HCT116 (cell line): ENCODE results near the gene ADAM23. TPM values are rescaled to one million over a fixed set of nuclear protein-coding genes. Genes with fewer than 3 reads are reported as not detected.

ENCODE experiments used
- ATAC-seq: fragments of 200-7000 bp; cut with Tn5 transposase; 2 replicates; pipeline ENCODE4 v1.9.1; 2020; ENCODE audit warnings: mild to moderate bottlenecking, moderate library complexity
- BruUV-seq: library from RNA; stranded (reverse); fragments of 400-500 nt; replicated peaks from 2 replicates; lab custom pipeline; 2021; lab: Mats Ljungman, UMichigan
- CTCF ChIA-PET: fragments of 300-600 bp; sonication (Branson Sonifier 250); formaldehyde crosslinking; loops from one replicate; lab custom pipeline; 2021; ENCODE audit warnings: antibody characterized with exemption; lab: Charles Lee
- POLR2A ChIA-PET: fragments of 300-600, 350-600 bp; sonication (Branson Sonifier 250); formaldehyde crosslinking; loops from one replicate; lab custom pipeline; 2021; ENCODE audit warnings: antibody characterized with exemption; lab: Charles Lee
- RAD21 ChIA-PET, 2 experiments: fragments of 300-600 bp; sonication (Branson Sonifier 250); formaldehyde crosslinking; loops; one replicate each; lab custom pipeline; 2023; ENCODE audit warnings: low total read pairs in 2 of 2; ENCODE audit not compliant: uncharacterized antibody in 2 of 2, unreplicated experiment in 2 of 2, low non-redundant PET in 1 of 2; lab: Charles Lee
- DNase-seq: peaks from one replicate; pipeline ENCODE4 v3.0.0-alpha.2; 2010; ENCODE audit warnings: low read depth, low spot score
- H2AFZ ChIP-seq: fragments of 200-600 bp; shearing (Covaris generic), sonication (generic); 2 replicates; pipeline ENCODE4 v1.6.1; 2017; ENCODE audit warnings: low read depth, mixed run types, mixed read lengths, antibody characterized with exemption, low read length; ENCODE audit not compliant: poor library complexity, severe bottlenecking
- H3K27ac ChIP-seq: 2 replicates; pipeline ENCODE4 v1.5.1; 2012; ENCODE audit warnings: low read depth, low read length
- H3K27me3 ChIP-seq: fragments of 200-600 bp; sonication (generic); 2 replicates; pipeline ENCODE4 v1.6.1; 2016; ENCODE audit warnings: mixed run types, low read length, mixed read lengths; ENCODE audit not compliant: insufficient read depth
- H3K36me3 ChIP-seq, 2 experiments: fragments of 200-500 bp in 1 of 2; fragments of 200-600 bp in 1 of 2; sonication (Bioruptor generic) in 1 of 2; sonication (generic) in 1 of 2; 2 replicates each; pipeline versions ENCODE4 v1.5.1 to v1.6.1; 2014 to 2016; ENCODE audit warnings: low read length in 2 of 2, inconsistent platforms in 1 of 2, mixed read lengths in 1 of 2, mixed run types in 1 of 2; ENCODE audit not compliant: insufficient read depth in 2 of 2, control insufficient read depth in 1 of 2
- H3K4me1 ChIP-seq, 2 experiments: fragments of 200-600 bp in 1 of 2; sonication (generic) in 1 of 2; 2 replicates each; pipeline versions ENCODE4 v1.5.1 to v1.6.1; 2012 to 2017; ENCODE audit warnings: low read length in 2 of 2, inconsistent platforms in 1 of 2, mild to moderate bottlenecking in 1 of 2, mixed read lengths in 1 of 2, mixed run types in 1 of 2, moderate library complexity in 1 of 2; ENCODE audit not compliant: insufficient read depth in 2 of 2, control insufficient read depth in 1 of 2
- H3K4me2 ChIP-seq: fragments of 200-600 bp; sonication (generic); 2 replicates; pipeline ENCODE4 v1.6.1; 2017; ENCODE audit warnings: mixed run types, low read length, mixed read lengths
- H3K4me3 ChIP-seq, 2 experiments: fragments of 200-600 bp in 1 of 2; sonication (generic) in 1 of 2; replicated peaks in 1 of 2; 2 replicates each; pipeline ENCODE4 v1.5.1; 2011 to 2016; ENCODE audit warnings: low read length in 2 of 2, control low read depth in 1 of 2, low read depth in 1 of 2, mild to moderate bottlenecking in 1 of 2, mixed read lengths in 1 of 2, mixed run types in 1 of 2
- H3K79me2 ChIP-seq: fragments of 200-600 bp; sonication (generic); 2 replicates; pipeline ENCODE4 v1.6.1; 2017; ENCODE audit warnings: mild to moderate bottlenecking, mixed run types, low read length, moderate library complexity, mixed read lengths; ENCODE audit not compliant: insufficient read depth
- H3K9ac ChIP-seq: fragments of 200-600 bp; sonication (generic); 2 replicates; pipeline ENCODE4 v1.6.1; 2016; ENCODE audit warnings: low read length, mixed read lengths
- H3K9me2 ChIP-seq: fragments of 200-600 bp; sonication (generic), shearing (Covaris generic); 2 replicates; pipeline ENCODE4 v1.6.1; 2017; ENCODE audit warnings: mixed run types, mild to moderate bottlenecking, moderate library complexity; ENCODE audit not compliant: insufficient read depth
- H3K9me3 ChIP-seq, 2 experiments: fragments of 200-500 bp in 1 of 2; fragments of 200-600 bp in 1 of 2; sonication (Bioruptor generic) in 1 of 2; sonication (generic) in 1 of 2; 2 replicates each; pipeline ENCODE4 v1.6.1; 2014 to 2017; ENCODE audit warnings: low read length in 2 of 2, mixed read lengths in 2 of 2, inconsistent platforms in 1 of 2, low read depth in 1 of 2, mild to moderate bottlenecking in 1 of 2, mixed run types in 1 of 2, moderate library complexity in 1 of 2; ENCODE audit not compliant: control insufficient read depth in 1 of 2, insufficient read depth in 1 of 2
- H4K20me1 ChIP-seq: fragments of 200-600 bp; sonication (generic), shearing (Covaris generic); 2 replicates; pipeline ENCODE4 v1.6.1; 2017; ENCODE audit warnings: mixed run types, mild to moderate bottlenecking, moderate library complexity; ENCODE audit not compliant: insufficient read depth
- ATF3 ChIP-seq: IDR thresholded peaks from 2 replicates; pipeline ENCODE4 v1.6.1; 2012
- CBX3 ChIP-seq: IDR thresholded peaks from 2 replicates; pipeline ENCODE4 v1.6.1; 2012; ENCODE audit warnings: low read depth
- CEBPB ChIP-seq: IDR thresholded peaks from 2 replicates; pipeline ENCODE4 v1.6.1; 2012; ENCODE audit warnings: low read depth
- CTCF ChIP-seq, 3 experiments: fragments of 200-600 bp in 1 of 3; sonication (generic) in 1 of 3; IDR thresholded peaks in 2 of 3; conservative IDR thresholded peaks in 1 of 3; 2 replicates each; pipeline ENCODE4 v1.5.1; 2012 to 2017; ENCODE audit warnings: low read depth in 2 of 3, low read length in 2 of 3, antibody characterized with exemption in 1 of 3, borderline replicate concordance in 1 of 3, control low read depth in 1 of 3, mild to moderate bottlenecking in 1 of 3, mixed read lengths in 1 of 3, mixed run types in 1 of 3, moderate library complexity in 1 of 3; ENCODE audit not compliant: insufficient read depth in 1 of 3
- EZH2phosphoT487 ChIP-seq: fragments of 200-600 bp; IDR thresholded peaks from 2 replicates; pipeline ENCODE4 v1.6.1; 2018; ENCODE audit warnings: antibody characterized with exemption, borderline replicate concordance
- MAX ChIP-seq: IDR thresholded peaks from 2 replicates; pipeline ENCODE4 v1.6.1; 2012
- RAD21 ChIP-seq: IDR thresholded peaks from 2 replicates; pipeline ENCODE4 v1.6.1; 2012; ENCODE audit warnings: low read depth, mild to moderate bottlenecking
- REST ChIP-seq: IDR thresholded peaks from 2 replicates; pipeline ENCODE4 v1.6.1; 2012; ENCODE audit warnings: low read depth
- SP1 ChIP-seq: IDR thresholded peaks from 2 replicates; pipeline ENCODE4 v1.6.1; 2012; ENCODE audit warnings: low read depth
- ZFX ChIP-seq: fragments of 450-650 bp; IDR thresholded peaks from 2 replicates; pipeline ENCODE4 v1.6.1; 2017
- intact Hi-C: fragments of 100-400 bp; cut with micrococcal nuclease; formaldehyde crosslinking; loops from 2 replicates; pipeline ENCODE4 v1.10.0; 2022
- total RNA-seq: library from RNA; stranded (reverse); gene quantifications from one replicate; pipeline ENCODE4 v1.2.1, GENCODE V29; 2021; ENCODE audit not compliant: unreplicated experiment

Gene ADAM23
- total RNA-seq, 1 experiment from 2014 or later = 0.10 TPM

GRCh38 chr2:206521612-206522011 lies 78.3 kb downstream of the ADAM23 start:
- no peaks in the 10 kb centered on the region for H3K27me3 ChIP-seq
- H4K20me1 ChIP-seq = no peaks in the 10 kb centered on the region
- no peak overlapping the region for H3K4me2 ChIP-seq
- TF ChIP-seq ATF3 (no peak), CTCF (IDR thresholded peaks at IDR 0.05 in 2 of 3, conservative IDR thresholded peaks at IDR 0.05 in 1 of 3; ENCODE audit: borderline replicate concordance in 1 of 3, insufficient read depth in 1 of 3, low read depth in 2 of 3, low read length in 2 of 3) (no peak), CEBPB (no peak), REST (no peak), MAX (no peak), RAD21 (no peak), ZFX (no peak), SP1 (no peak), CBX3 (no peak), EZH2phosphoT487 (no peak)
- ChIA-PET POLR2A (no interaction called here), CTCF (no interaction called here), RAD21 (no interaction called here)
- H3K36me3 ChIP-seq = no peaks in the 10 kb centered on the region
- DNase-seq (no peak), ATAC-seq (no peak)
- H3K27ac ChIP-seq = no peak overlapping the region
- no peaks in the 10 kb centered on the region for H3K4me1 ChIP-seq
- intact Hi-C loops = no loop called here
- H3K9me2 ChIP-seq = no peaks in the 10 kb centered on the region
- H2AFZ ChIP-seq = no peak overlapping the region
- no TSS peak for BruUV-seq
- no peak overlapping the region for H3K4me3 ChIP-seq
- H3K79me2 ChIP-seq = no peaks in the 10 kb centered on the region
- no peak overlapping the region for H3K9ac ChIP-seq
- no peaks in the 10 kb centered on the region for H3K9me3 ChIP-seq
